Measurements from ENCODE around the gene SDK2.

Gene SDK2

GRCh38 chr17:73360961-73361761 lies 283.1 kb downstream of the SDK2 start:
- DNase-seq (ENCODE audit: low read depth) = no peak

DNA sequence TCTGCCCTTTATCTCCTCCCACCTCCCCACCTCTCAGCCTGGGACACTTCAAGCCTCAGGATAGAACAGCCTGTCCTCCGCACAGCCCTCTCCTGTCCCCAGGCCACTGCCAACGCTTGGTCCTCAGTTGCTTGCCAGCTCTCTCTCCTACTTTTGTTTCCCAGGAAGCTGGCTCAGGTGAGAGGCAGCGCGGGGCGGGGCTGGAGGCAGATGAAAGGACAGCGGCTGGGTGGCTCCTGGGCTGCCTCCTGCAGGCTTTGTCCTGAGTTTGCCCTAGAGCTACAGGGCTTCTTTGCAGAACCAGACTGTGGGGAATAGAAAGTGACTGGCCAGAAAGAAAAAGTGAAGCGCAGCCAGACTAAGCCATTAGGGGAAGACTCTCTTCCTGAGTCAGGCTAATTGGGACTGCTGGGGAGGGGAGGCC lies 284.2 kb downstream of the SDK2 start:
- DNase-seq (ENCODE audit: low read depth) = no peak

- DNase-seq (ENCODE audit: low read depth) = no peak
Observed at GRCh38 chr17:73359352-73359751, 284.9 kb downstream of the SDK2 start.

DNA sequence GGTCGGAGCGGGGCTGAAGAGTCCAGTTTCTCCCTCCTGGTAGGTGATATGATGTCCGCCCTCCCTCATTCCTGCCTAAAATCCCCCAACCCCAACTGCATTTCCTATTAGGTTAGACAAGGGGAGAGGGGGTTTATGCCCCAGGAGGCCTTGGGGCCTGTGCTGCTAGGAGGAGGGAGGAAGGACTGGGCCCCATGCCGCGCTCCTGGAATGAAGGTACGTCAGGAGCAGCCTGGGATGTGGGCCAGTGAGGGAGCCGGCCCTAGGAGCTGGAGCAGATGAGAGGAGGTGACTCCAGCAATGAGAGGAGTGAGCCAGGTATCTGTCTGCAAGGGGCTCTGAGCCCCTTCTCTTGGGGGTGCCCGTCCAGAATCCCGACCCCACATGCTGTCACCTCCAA lies 285.6 kb downstream of the SDK2 start:
- DNase-seq (ENCODE audit: low read depth) = no peak

DNA sequence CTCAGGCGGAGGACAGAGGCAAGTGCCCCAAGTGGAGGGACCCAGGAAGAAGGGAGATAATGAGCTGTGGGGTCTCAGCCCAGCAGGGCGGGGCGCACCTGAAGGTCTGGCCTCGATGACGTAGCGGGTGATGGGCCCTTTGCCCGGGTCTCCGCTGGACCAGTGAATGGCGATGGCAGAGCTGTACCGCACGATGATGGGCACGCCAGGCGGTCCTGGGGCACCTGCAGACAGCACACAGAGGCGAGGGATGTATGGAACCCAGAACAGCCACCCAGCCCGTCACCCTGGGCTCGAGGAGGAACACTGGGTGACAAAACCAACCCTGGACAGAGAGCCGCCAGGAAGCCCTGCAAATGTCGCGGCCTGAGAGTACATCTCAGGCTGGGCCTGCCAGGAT lies 286.3 kb downstream of the SDK2 start:
- DNase-seq (ENCODE audit: low read depth) = no peak

DNA sequence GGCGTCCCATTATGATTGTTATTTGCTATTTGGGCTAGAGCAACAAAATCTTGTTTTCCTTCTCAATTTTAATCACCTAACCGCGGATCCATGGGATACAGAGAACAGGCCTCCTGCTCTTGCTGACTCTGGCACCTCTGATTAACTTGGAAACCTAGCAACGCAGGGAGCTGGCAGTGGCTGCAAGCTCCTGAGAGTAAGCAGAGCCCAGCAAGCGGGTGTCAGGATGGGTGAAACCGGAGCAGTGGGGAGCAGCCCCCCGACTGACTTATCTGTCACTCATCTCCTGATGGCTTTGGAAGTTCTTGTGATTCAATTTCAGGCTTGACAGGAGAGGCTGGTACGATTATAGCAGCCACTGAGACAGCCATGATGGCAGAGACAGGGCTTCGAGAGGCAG lies 286.9 kb downstream of the SDK2 start:
- DNase-seq (ENCODE audit: low read depth) = no peak

- no peak for DNase-seq (ENCODE audit: low read depth)
Observed at GRCh38 chr17:73356561-73357170, 287.6 kb downstream of the SDK2 start.

- DNase-seq (ENCODE audit: low read depth) = no peak
Observed at GRCh38 chr17:73354423-73355284, 289.6 kb downstream of the SDK2 start.

GRCh38 chr17:73352261-73352660 lies 292.0 kb downstream of the SDK2 start:
- DNase-seq (ENCODE audit: low read depth) = no peak

DNA sequence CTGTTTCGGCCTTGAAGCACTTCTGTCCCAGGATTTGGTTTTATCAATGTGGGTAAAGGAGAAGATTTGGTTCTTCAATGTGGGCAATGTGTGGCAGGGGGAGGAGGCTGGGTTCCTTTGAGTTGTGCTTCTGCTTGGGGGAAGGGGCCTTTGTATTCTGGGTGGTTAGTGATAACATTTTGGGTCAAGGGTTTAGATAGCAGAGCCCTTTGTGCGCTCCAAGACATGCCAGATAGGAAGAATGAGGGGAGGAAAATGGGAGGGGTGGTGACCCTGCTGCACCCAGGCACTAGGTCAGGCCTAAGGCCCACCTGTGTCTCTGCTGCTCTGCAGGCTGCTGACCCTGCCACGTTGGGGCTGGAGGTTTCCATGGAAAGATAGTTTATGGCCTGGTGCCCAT lies 292.5 kb downstream of the SDK2 start:
- DNase-seq (ENCODE audit: low read depth) = no peak

- DNase-seq (ENCODE audit: low read depth) = no peak
Observed at GRCh38 chr17:73350864-73351263, 293.4 kb downstream of the SDK2 start.

GRCh38 chr17:73349647-73350046 lies 294.6 kb downstream of the SDK2 start:
- DNase-seq (ENCODE audit: low read depth) = no peak

- DNase-seq (ENCODE audit: low read depth) = no peak
Observed at GRCh38 chr17:73349138-73349537, 295.1 kb downstream of the SDK2 start.

- DNase-seq (ENCODE audit: low read depth) = no peak
Observed at GRCh38 chr17:73348829-73349095, 295.5 kb downstream of the SDK2 start.

DNA sequence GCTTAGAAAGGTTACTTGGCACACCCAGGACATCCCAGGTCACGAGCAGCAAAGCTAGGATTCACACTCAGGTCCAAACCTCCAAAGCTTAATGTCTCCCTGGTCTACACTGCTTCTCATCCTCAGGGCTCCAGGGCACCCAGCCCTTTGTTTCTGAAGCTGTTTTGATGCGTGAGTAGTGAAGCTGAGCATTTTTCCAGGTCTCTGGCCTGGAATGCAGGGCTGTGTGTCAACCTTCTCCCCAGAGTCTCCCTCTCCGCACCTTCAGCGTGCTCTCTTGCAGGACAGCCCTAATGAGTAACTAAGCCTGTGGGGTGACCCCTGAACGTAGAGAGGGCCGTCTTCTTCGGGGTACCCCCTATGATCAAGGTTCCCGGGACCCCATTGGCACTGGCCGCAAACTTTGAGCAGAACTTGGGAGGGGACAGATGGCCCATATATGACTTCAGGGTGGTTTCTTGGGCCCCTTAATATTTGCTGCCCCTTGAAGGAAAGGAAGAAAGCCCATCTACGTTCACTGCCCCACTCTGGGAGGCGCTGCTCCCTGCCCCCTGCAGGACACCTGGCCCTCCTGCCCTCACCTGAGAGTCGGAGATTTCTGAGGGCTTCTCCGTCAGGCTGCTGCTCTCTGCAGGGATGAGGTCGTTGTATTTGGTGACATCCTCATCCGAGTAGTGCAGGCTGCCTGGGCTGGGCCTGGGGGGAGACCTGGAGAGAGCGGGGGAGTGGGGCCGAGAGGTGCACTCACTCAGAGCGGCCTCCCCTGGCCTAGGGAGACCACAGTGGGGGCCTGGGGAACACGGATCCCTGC lies 296.0 kb downstream of the SDK2 start:
- no peak for DNase-seq (ENCODE audit: low read depth)

DNA sequence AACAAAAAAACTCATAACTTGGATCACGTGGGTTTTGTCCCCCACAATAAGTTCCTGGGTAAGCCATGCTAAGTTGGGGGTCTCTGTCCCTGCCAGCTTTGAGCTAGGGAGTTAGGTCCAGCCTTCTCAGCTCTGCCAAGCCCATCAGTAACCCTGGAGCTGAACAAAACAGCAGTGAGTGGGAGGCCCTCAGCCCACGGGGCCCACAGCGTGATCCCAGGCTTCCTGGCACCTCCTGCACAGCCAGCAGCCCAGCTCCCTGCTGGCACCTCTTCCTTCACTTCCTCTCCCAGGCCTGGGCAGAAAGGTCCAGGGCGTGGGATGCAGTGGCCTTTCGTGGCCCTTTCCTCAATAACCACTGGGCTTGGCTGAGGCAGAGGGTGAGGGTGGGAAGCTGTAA lies 296.9 kb downstream of the SDK2 start:
- no peak for DNase-seq (ENCODE audit: low read depth)

- no peak for DNase-seq (ENCODE audit: low read depth)
Observed at GRCh38 chr17:73346501-73347162, 297.6 kb downstream of the SDK2 start.

DNA sequence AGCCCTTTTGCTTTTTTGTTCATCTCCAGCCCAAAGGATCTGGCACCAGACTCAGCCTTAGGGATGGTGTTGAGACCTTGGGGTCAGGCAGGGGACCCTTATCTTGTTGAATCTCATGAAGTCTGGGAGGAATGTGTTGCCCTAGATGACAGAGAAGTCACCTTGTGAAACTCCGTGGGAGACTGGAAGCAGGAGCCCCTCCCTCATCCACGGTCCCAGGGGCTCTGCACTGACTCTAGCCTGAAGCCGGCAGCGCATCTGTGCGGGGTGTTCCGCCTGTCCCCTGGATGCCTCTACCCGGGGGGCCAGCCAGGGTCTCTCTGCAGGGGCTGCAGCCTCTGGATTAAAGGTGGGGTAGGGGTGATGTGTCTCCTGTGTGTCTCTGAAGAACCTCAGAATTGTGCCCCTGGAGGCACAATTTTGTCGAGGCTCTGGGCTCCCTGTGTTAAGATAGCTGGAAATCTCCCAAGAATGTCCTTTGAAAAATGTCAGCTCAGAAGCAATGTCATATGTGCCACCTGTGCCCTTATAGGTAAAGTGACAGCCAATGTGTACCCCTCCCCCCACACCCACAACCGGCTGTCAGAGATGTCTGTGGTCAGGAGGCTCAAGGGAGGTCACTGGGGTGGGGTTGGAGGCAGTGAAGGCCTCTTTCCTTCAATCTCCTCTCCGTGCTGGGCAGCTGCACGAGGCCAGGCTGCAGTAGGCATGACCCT lies 300.3 kb downstream of the SDK2 start:
- no peak for DNase-seq (ENCODE audit: low read depth)

- DNase-seq (ENCODE audit: low read depth) = no peak
Observed at GRCh38 chr17:73343168-73343634, 301.0 kb downstream of the SDK2 start.

DNA sequence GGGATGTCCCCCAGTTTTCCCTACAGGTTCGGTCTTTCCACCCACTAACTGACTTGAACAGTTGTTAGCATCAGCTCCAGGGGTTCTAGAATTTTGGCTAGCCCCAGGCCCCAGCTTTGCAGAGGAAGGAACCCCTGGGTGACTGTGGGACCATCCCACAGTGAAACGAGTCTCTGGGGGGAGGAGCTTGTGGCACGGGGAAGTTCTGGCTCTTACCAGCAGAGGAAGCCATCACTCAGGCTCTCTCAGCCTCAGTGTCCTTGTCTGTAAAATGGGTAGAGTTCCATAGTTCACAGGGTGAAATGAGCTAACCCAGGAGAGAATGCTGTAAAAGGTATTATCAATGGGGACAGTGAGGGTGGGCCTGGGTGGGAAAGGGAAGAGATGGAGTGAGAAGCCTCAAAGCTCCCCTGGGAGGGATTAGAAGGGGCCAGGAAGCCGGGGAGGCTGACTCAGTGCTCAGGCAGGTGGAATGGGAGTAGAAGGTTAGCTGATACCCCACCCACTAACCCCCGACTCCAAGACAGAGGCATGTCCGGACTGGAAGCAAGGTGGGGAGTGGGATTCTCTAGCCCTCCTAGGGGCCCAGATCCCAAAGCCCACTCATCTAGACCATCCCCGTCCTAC lies 301.6 kb downstream of the SDK2 start:
- DNase-seq (ENCODE audit: low read depth) = no peak

Data from T-helper 22 cell (primary cell).